ENCODE results near the gene IFITM1. TPM values are rescaled to one million over a fixed set of nuclear protein-coding genes. Genes with fewer than 3 reads are reported as not detected.

Gene IFITM1
- total RNA-seq, 1 donor = 76.4 TPM

GRCh38 chr11:297586-298405 is 16.0 kb upstream of the IFITM1 start:
- DNase-seq (ENCODE audit: low read depth) = peak; percentile 73
- H3K4me3 ChIP-seq (ENCODE audit: low read depth, low read length) = no peak overlapping the region
- TF ChIP-seq CTCF (IDR thresholded peaks at IDR 0.05; ENCODE audit: insufficient read depth, low read depth, low read length) = no peak

GRCh38 chr11:298406-299065 is 15.3 kb upstream of the IFITM1 start:
- DNase-seq (ENCODE audit: low read depth) = no peak
- TF ChIP-seq CTCF (IDR thresholded peaks at IDR 0.05; ENCODE audit: insufficient read depth, low read depth, low read length) = no peak
- no peak overlapping the region for H3K4me3 ChIP-seq (ENCODE audit: low read depth, low read length)

GRCh38 chr11:299081-299891 is 14.6 kb upstream of the IFITM1 start, which contains the start of gene IFITM5:
IFITM5 (minus strand) TSS chr11:299526; CDS start chr11:299490, 36 bp downstream.
- H3K4me3 ChIP-seq (ENCODE audit: low read depth, low read length) = no peak within 1 kb of the TSS
- DNase-seq (ENCODE audit: low read depth) = no peak
- TF ChIP-seq CTCF (IDR thresholded peaks at IDR 0.05; ENCODE audit: insufficient read depth, low read depth, low read length) = no peak

GRCh38 chr11:299951-300735 is 13.7 kb upstream of the IFITM1 start:
- peak; percentile 27 for DNase-seq (ENCODE audit: low read depth)
- peak; percentile 32 for TF ChIP-seq CTCF (IDR thresholded peaks at IDR 0.05; ENCODE audit: insufficient read depth, low read depth, low read length)
- no peak overlapping the region for H3K4me3 ChIP-seq (ENCODE audit: low read depth, low read length)

- TF ChIP-seq CTCF (IDR thresholded peaks at IDR 0.05; ENCODE audit: insufficient read depth, low read depth, low read length) = no peak
- H3K4me3 ChIP-seq (ENCODE audit: low read depth, low read length) = no peak overlapping the region
- no peak for DNase-seq (ENCODE audit: low read depth)
Observed at GRCh38 chr11:303363-303762, 10.5 kb upstream of the IFITM1 start.

- no peak overlapping the region for H3K4me3 ChIP-seq (ENCODE audit: low read depth, low read length)
- DNase-seq (ENCODE audit: low read depth) = no peak
- TF ChIP-seq CTCF (IDR thresholded peaks at IDR 0.05; ENCODE audit: insufficient read depth, low read depth, low read length) = no peak
Observed at GRCh38 chr11:304061-304506, 9.8 kb upstream of the IFITM1 start.

All from fibroblast of villous mesenchyme (primary cell).